GM19372 (cell line): ENCODE results near the gene THSD4.

Experiments used
- ATAC-seq: cut with Tn5 transposase; IDR thresholded peaks from one replicate; pipeline ENCODE4 v1.9.1; 2021; ENCODE audit warnings: mild to moderate bottlenecking, low read depth, moderate library complexity; ENCODE audit not compliant: unreplicated experiment

The THSD4 gene

GRCh38 chr15:71458089-71458660 lies 342.9 kb downstream of the THSD4 start:
- ATAC-seq = no peak

GRCh38 chr15:71461748-71462147 lies 346.5 kb downstream of the THSD4 start:
- no peak for ATAC-seq

DNA sequence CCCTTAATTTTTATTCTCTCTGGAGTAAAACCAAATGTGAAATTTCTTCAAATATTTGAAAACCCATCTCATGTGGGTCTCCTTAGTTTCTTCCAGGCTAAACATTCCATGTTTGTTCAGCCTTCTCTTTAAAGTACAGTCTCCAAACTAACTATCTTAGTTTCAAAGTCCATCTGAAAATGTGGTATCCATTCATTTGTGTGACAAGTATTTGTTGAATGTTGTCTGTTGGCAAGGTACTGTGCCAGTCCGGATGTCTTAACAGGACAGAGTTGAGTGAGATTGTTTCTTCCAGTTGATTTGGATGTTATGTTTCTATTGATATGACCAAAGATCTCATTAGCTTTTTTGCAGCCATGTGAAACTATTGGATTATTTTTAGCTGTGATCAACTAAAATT lies 347.4 kb downstream of the THSD4 start:
- ATAC-seq = no peak

DNA sequence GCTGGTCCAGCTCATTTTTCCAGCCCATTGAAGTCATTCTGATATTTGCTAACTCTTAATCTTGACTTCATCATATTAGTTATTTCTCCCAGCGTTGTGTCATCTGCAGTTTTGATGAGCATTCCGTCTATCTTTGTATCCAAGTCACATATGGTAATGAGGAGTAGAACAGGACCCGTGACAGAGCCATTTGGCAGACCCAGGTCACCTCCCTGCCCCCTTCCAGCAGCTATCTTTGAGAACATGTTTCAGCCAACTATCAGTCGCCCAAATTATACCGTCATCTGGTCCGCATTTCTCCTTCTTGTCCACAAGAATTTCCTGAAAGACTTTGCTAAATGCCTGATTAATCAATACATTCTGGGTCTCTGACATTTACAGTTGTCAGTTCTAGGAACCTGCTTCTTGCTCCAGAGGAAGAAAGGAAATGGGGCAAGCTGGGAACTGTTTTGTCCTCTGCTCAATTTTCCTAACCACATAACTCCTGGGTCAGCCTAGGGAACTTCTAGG lies 347.9 kb downstream of the THSD4 start:
- no peak for ATAC-seq

DNA sequence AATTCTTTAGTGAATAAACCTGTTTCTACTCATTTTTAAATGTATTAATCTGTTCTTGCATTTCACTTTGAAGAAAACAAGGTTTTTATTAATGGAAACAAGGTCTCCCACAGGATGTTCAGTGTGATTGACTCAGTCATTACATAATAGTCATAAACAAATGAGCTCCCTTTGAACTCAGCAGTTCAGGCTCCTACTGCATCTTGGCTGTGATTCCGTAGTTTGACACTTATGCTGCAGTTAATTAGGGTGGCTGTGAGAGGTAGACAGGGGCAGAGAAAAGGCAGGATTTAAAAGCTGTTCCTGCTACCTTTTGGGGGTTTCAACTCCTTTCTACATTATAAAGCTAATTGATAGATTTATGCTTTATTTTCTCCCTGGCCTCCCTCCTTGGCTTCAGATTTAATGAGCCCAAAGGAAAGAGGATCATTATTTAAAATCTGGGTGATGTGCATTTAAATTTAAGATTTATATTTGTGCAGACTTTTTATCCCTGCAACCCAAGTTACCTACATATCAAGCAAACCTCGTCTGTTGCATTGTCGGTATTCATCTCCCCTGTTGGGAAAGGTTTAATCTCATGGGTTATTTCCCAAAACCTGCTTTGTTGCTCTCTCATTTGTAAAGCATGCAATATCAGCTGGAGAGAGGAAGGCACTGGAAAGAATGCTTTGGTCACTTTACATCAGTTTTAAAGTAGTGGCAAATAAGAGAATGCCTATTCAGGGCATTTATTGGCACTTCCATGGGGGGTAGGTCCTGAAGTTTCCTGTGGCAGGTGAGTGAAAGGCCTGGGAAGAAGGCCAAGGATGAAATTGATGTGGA lies 350.1 kb downstream of the THSD4 start:
- no peak for ATAC-seq

GRCh38 chr15:71468715-71469114 lies 353.4 kb downstream of the THSD4 start:
- no peak for ATAC-seq

DNA sequence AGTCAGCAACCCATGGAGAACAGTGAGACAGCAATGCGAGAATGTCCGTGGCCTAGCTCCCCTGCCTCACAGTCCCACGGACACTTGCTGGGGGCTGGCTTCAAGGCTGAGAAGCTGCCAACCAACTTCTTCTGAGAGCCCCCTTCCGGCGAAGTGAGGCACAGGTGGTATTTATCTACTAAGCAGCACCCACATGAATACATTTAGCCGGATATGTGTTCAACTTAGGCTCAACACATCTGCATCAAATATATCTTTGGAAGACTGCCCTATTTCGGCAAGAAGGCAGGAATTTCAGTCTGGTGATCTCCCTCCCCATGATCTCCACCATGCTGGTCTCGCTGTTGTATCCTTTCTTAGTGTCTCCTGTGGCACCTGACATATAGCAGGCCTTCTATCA lies 354.1 kb downstream of the THSD4 start:
- ATAC-seq = no peak

- ATAC-seq = no peak
These were observed 356.1 kb downstream of the THSD4 start for GRCh38 chr15:71471347-71471746.

GRCh38 chr15:71472566-71472965 lies 357.3 kb downstream of the THSD4 start:
- no peak for ATAC-seq

- ATAC-seq = no peak
These were observed 358.5 kb downstream of the THSD4 start for GRCh38 chr15:71473751-71474150.

DNA sequence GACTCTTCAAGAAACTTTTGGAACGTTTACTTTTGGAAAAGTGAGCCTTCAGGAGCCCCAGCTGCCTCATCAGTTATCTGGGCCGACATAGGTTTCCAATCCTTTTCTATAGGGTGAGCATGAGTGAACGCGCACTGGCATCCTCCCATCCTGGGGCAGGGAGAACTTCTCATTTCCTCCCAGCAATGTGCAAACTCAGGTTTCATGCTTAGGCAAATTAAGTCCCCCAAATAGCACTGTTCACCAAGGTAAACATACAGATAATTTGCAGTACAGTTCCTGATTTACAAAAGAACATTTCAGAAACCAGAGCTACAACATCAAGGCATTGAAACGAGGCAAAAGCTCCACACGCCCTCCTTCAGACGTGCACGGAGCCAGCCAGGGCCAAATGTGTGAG lies 361.6 kb downstream of the THSD4 start:
- no peak for ATAC-seq

DNA sequence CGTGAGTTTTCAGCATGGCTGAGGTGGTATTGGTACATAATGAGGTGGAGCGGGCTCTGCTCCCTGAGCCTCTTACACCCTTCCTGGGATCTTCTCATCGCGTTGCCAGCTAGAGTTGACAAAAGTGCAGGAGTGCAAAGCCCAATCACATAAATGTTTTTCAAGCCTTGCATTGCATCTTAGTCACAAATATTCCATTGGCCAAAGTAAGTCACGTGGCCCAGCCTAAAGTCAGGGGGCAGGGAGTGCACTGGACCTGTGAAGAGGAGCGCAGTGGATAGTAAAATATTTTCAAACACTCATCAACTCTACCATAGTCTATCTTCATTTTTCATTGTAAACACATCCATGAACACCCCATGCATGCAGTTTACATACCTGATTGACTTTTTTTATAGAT lies 365.3 kb downstream of the THSD4 start:
- no peak for ATAC-seq

DNA sequence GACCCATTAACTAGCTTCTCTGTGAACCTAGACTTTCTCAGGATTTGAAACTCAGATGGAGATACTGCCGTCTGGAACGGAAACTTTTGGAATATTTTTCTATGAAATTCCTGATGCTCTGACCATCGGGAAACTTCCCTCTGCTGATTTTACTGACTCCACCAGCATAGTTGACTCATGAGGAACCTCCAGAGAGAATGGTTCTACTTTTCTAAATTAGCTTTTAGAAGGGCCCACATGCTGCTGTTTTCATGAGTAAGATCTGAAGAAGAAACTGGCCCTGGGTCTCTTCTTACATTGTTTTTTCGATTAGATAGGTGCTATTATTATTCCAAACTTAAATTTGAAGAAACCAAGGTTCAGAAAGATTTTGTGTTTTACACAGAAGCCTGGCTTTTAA lies 368.8 kb downstream of the THSD4 start:
- ATAC-seq = no peak

- ATAC-seq = no peak
These were observed 369.9 kb downstream of the THSD4 start for GRCh38 chr15:71485094-71485693.

DNA sequence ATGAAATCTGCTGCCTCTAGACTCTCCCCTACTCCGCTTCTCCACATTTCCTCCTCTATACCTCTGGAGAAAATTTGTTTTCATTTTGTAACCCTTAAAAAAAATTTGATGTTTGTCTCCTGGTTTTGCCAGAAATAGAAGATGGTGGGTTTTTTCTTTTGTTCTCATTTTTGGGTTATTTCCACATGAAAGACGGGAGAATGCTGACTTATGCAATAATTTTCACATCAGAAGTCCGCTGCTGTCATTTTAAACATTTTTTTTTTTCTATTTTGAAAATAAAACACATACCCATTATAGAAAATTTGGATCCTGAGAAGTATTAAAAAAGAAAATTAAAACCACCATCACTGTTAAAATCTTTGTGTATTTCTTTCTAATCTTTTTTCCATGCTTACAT lies 374.3 kb downstream of the THSD4 start:
- ATAC-seq = no peak

- no peak for ATAC-seq
These were observed 378.3 kb downstream of the THSD4 start for GRCh38 chr15:71493526-71493925.

GRCh38 chr15:71494563-71495397 lies 379.5 kb downstream of the THSD4 start:
- ATAC-seq = no peak

DNA sequence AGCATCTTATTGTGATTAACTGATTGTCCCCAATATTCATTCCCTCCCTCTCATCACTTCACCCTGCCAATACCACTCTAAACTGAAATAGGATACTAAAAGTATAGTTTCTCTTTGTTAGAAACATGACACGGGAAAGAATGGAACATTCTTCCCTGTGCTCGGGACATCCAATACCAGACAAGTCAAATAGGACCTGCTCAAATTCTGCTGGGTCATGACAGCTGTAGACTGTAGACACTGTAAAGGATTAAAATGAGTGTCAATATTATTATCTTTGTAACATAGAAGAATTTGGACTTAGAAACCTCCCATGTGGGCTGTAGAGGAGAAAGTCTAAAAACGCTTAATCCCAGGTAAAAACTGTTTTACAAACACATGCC lies 380.1 kb downstream of the THSD4 start:
- no peak for ATAC-seq

GRCh38 chr15:71496336-71496955 lies 381.2 kb downstream of the THSD4 start:
- no peak for ATAC-seq

GRCh38 chr15:71501344-71502076 lies 386.2 kb downstream of the THSD4 start:
- ATAC-seq = no peak
